A204.1 (cell line): ENCODE results near the gene CDC37L1.

Source experiments
- FAIRE-seq: peaks from 2 replicates; lab custom pipeline; 2012; peaks lifted over from hg19 to GRCh38; lab: Jason Lieb, UNC

CDC37L1 gene

GRCh38 chr9:4755026-4755609 lies 75.7 kb downstream of the CDC37L1 start:
- no peak for FAIRE-seq

- no peak for FAIRE-seq
Observed at GRCh38 chr9:4756420-4756819, 77.1 kb downstream of the CDC37L1 start.
